PC-3 (cell line): ENCODE measurements around the gene MN1.

Experiments
- EZH2 ChIP-seq: fragments of 300-600 bp; sonication (generic); IDR thresholded peaks from one replicate; pipeline ENCODE4 v1.6.1; 2017; ENCODE audit warnings: antibody characterized with exemption, mild to moderate bottlenecking, low read length; ENCODE audit not compliant: unreplicated experiment
- EZH2phosphoT487 ChIP-seq: fragments of 300-600 bp; sonication (generic); IDR thresholded peaks from 2 replicates; pipeline ENCODE4 v1.6.1; 2018; ENCODE audit warnings: mild to moderate bottlenecking, antibody characterized with exemption, low read length, borderline replicate concordance
- TF ChIP-seq, protein P1 (sequence below): fragments of 300-600 bp; sonication (generic); conservative IDR thresholded peaks from 2 replicates; pipeline ENCODE4 v1.5.1; 2017; ENCODE audit warnings: antibody characterized with exemption, low read depth, mild to moderate bottlenecking, low read length

DNA sequence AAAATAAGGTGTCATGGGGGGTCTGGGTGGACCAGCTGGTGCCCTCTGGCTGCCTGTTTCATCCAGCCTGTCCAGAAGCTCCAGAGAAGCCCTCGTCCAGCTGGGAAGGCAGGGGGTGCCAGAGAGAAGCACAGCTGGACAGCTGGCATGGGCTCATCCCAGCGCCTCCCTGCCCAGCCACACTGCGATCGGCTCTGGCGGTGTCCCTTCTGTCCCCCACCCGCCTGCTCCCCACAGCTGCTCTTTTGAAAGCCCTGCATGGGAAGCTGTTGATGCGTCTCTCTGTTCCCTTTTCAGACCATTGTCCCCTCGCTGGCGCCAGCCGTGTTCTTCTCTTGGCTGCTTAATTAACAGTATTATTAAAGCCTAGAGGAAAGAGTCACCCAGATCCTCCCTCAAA is 86.5 kb downstream of the MN1 start:
- TF ChIP-seq, protein P1, sequence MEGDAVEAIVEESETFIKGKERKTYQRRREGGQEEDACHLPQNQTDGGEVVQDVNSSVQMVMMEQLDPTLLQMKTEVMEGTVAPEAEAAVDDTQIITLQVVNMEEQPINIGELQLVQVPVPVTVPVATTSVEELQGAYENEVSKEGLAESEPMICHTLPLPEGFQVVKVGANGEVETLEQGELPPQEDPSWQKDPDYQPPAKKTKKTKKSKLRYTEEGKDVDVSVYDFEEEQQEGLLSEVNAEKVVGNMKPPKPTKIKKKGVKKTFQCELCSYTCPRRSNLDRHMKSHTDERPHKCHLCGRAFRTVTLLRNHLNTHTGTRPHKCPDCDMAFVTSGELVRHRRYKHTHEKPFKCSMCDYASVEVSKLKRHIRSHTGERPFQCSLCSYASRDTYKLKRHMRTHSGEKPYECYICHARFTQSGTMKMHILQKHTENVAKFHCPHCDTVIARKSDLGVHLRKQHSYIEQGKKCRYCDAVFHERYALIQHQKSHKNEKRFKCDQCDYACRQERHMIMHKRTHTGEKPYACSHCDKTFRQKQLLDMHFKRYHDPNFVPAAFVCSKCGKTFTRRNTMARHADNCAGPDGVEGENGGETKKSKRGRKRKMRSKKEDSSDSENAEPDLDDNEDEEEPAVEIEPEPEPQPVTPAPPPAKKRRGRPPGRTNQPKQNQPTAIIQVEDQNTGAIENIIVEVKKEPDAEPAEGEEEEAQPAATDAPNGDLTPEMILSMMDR, result no peak; the same call in 1 of the 2 replicates
- no peak for TF ChIP-seq EZH2phosphoT487
- TF ChIP-seq EZH2, result no peak
